C1 segment of cervical spinal cord (tissue), 14 donors: ENCODE results near the gene SH2D1B.

Source experiments
- DNase-seq, 14 donors: peaks; one replicate each; lab custom pipeline; 2025; lab: John Stamatoyannopoulos, UW

SH2D1B gene

DNA sequence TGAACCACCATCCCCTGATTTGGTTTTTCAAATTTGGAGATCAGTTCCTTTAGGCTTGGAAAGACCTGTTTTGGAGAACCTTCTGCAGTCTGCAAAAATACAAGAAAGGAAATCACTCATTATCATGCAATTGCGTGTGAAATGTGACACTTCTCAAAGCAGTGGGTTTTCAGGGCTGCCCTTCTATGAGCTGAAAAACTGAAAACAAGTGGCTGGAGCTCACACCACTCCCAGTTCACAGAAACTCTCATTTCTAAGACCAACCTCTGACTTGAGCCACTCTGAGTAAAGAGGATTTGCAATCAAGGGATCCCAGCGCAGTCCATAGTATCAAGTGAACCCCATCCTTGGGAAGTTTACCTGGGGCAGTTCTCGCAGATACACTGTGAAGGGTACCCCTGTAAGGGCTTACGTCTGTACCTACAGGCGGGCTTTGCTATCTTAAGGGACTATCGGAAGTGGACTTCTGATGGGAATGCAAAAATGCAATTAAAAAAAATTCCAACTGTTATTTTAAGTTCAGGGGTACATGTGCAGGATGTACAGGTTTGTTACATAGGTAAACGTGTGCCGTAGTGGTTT lies 12.8 kb downstream of the SH2D1B start:
- no peak for DNase-seq

DNA sequence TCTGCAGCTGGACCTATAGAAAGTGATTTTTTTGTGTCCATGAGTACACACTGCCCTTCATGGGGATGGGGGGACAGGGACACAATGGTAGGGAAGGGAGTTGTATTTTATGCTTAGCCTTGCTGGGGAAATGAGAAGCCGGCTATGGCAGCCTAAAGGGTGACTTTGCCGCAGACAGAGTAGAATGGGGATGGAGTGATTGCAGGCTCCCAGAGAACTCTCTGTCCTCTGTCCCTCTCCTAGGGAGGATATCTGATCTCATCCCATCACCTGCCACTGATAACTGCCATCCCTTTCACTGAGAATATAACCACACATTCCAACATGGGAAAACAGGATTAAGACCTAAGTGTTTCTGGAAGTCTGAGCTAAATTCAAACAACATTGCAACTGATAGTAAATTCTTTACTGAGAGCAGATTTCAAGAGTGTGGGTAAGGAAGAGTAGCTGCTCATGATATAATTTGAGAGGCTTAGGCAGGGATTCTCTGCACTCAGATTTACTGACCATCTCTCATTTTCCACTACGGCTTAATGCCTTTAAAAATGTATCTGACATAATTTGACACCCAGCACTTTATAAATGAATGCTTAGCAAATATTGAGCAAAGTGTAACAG lies 13.9 kb downstream of the SH2D1B start:
- DNase-seq: no peak

- DNase-seq: no peak
Observed at GRCh38 chr1:162397039-162397448, 14.9 kb downstream of the SH2D1B start.

GRCh38 chr1:162396201-162396906 lies 15.6 kb downstream of the SH2D1B start:
- no peak for DNase-seq

DNA sequence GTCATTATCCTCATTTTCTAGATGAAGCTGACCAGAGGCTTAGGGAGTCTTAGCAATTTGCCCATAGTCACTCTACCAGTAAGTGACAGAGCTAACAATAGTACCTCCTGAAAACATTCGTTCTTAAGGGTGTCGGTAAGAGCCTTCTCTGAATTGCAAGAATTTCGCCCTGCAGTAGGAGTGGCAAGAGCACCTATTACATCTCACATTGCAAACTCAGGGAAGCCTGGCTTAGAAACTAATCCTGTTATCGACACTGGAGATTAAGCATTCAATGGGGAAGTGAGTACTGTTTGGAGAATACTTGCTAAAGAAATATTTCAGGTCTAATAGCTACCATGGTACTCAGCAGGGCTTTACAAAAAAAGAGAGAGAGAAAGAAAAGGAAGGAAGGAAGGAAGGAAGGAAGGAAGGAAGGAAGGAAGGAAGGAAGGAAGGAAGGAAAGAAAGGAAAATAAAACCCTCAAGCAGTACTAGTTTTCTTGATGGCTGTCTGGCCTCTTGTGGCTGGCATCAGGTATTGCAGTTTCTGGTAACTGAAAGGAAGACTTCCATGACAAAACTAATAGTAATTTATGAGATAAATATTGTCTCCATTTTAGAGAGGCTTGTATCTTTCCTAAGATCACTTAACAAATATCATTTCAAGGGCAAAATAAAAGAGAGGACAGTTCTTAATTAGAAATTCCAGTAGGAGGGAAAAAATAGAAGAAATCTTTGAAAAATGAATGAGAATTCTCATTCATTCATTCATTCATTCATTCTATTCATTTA lies 20.0 kb downstream of the SH2D1B start:
- DNase-seq: peak in 1 of 14 donors; percentile 9

DNA sequence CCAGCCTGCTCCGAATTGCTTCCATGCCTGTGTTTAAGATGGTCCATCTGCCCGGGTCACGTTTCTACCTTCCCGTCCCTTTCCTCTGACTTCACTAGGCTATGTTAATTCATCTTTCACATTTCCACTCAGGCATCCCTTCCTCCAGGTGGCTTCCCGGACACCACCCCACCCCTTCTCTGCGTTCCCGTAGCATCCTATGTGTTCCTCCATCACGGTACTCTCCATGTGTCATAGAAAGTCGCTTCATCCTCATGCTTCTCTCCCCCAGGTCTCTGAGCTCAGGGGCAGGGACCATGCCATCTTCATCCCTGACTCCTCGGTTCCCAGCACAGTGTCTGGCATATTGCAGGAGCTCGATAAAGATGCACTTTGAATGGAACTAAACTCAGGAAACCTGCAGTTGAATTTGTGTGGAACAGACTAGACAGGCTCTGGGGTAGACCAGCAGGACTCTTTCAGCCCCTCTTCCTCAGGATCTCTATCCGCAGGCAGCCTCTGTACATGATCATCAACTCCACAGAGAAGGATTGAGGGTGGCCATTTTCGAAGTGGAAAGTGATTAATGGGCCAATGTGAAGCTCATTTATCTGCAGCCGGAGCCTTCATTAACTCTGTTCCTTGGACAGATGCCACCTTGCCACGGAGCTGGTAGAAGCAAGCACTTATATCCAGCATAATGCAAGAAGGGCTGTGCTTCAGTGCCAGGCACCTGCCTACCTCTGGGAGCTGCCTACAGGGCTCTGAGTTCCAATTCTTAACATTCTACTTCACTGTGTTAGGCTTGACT lies 21.3 kb downstream of the SH2D1B start:
- no peak for DNase-seq

DNA sequence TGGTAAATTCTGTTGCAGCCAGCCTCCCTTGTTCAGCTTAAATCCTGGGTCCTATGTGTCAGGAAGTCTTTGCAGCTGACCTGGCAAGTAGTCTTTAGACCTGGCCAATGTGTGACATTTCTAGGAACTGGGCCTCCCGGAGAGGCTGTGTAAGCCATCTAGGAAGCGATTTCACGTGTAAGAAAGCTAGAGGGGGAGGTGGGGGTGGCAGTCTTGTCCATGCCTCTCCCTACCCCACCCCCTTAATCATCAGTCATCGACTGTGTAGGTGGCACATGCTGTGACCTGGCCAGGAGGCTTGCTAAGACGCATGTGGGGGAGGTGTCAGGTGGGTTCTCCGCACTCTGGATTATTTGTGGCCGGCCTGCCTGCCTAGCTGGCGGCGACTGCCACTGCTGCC lies 22.0 kb downstream of the SH2D1B start:
- DNase-seq: peak in 1 of 14 donors; percentile 39

DNA sequence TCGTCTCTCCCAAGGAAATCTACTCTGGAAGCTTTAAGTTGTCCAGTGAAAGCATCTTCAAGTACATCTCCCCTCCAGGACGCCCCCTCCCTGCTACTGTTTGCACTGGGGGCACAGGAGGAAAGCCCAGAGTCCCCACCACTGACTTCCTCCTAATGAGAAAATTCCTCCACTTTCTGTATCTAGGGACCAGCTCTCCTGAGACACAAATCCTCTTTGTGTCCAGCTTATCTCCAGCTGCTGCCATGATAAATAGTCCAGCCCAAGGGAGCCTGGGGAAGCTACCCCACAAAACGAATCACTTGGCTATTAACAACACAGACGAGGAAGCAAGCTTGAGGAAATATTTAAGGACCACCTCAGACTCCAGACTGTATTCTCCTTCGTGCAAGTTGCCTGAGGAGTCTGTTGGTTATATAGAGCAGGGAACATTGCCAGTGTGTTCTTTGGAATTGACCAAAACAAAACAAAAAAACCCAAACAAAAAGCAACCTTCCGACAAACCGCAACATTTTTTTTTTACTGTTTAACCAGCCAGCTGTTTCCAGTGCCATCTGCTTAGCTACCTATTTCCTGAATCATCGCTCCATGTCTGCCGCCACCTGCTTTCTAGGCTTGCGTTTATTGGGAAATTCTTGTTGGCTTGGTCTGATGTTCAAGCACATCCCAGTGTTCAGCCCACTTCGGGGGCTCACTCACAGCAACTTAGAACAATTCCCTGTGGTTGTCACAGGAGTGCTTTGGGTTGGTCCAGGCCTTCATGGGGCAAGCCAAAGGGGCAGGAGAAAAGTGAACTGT lies 22.7 kb downstream of the SH2D1B start:
- no peak for DNase-seq

- DNase-seq: no peak
Observed at GRCh38 chr1:162388615-162389014, 23.3 kb downstream of the SH2D1B start.

- no peak for DNase-seq
Observed at GRCh38 chr1:162388083-162388594, 23.8 kb downstream of the SH2D1B start.

DNA sequence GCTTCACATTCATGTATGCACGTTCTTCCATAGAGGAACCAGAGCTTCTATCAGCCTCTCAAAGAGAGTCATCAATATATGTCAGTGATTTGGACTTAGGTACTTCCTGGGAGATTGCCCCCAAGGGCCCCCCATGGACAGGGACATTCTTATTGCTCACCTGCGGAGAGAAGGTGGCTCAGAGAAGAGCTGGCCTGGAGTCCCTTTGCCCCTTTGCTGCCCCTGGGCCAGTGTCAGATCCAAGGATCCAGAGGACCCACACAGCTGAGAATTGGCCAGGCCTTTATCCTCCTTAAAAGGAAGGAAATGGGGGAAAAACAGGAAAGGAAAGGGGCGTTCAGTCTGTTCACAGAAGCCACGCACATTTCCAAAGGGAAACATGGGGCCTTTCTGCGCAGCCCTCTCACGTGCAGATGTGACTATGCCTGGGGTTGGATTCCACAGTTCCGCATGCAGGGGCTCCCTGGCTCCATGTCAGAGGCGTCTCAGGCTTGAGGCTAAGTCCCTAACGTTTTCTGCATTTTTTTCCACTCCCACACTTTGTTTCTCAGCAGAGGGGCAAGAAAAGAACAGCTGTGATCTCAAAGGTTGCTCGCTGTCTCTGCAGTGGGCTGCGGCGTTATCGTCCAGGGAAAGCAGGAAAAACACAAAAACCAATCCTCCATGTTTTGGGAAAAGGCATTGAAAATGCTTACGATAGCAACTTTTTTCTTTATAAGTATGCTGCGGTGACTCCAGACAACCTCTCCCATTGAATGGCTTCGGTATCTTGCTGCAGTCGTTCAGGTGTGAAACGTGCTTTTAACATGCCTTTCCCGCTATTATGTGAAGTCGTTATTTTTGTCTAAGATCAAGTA lies 24.5 kb downstream of the SH2D1B start:
- DNase-seq: no peak

DNA sequence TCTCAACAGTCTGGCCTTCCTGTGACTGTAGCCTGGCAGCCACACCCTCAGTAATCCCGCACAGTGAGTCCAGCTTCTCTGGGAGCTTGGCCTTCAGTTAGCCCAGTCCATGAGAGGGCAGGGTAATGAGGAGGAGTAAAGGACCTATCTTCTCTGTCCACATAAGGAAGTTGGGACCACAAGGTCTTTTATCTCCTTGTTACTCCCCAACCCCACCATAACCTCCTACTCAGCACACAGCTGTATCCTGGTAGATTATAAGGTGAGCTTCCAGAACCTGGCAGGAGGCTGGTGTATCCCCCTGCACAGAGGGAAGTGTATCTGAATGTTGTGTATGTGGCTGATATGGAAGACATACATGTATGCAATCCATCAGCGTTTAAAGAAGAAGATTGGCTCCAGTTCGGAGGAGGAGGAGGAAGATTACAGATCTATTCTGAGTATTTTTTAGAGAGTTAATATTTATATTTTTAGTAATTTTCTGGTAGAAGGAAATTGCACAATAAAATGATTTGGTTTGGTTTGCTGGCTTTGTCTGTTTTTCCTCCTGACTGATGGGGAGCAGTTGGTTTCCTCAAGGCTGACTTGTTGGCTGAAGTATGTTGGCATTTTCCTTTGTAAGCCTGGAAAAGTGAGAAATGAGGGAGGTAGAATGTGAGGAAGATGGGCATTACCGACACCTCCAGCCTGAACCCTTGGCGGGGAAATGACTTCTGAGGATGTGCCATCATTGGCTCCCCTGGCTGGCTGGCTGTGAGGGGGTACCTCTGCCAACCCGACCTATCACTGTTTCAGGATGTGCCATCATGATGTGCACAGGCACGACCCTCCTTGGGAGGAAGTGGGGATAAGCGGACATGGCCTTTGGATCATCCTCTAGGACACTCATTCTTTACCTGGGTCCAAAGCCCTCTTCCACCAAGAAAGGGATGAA lies 25.4 kb downstream of the SH2D1B start:
- DNase-seq: no peak

DNA sequence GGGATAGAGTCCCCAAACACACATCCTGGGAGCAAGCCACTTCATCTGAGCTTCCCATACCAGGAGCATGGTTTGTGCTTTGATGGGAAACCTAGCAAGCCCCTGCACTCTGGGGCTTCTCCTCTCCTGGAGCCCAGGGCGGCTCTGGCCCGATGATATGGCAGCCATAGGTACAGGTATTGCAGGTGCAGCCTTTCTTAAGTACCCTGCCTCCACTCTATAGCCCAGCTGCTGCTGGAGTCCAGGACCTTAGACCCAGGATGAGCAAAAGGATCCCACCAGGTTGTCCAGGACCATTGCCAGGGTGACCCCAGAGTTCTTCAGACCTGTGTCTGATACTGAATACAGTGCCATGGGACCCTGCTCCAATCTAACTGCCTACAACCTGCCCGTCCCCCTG lies 26.2 kb downstream of the SH2D1B start:
- DNase-seq: no peak

DNA sequence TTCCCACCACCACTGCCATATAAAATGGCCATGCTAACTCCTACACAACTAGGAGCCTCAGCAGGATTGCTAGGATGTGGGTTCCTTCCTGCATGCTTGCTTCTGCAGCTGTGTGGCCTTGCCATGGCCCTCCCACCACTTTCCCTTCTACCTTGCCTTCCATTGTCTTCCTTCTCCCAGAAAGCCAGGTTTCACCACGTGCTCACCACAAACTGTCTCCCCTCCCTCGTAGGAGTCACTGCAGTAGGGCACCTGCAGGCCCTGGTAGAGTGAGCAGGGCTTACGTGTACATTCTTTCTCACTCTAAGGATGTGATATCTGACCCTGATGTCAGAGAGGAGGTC lies 26.7 kb downstream of the SH2D1B start:
- DNase-seq: no peak

GRCh38 chr1:162384601-162385279 lies 27.2 kb downstream of the SH2D1B start:
- no peak for DNase-seq

DNA sequence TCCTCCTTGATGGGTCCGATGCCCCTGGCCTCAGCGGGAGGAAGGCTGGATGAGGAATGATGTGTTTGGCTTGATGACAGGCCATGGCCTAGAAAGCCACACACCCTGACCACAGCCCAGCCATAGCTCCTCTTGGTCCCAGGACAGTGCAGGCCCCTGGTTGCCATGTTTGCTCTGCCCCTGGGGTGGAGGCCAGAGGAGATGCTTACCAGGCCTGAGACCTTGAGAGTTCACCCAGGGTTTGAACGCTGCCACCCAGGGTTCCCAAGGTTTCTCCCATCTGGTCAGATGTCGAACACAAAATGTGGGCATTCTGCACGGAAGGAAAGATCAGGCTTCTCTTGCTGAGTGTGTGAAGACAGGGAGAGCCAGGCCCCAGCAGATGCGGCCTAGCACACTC lies 27.8 kb downstream of the SH2D1B start:
- no peak for DNase-seq

- no peak for DNase-seq
Observed at GRCh38 chr1:162383516-162383915, 28.4 kb downstream of the SH2D1B start.

DNA sequence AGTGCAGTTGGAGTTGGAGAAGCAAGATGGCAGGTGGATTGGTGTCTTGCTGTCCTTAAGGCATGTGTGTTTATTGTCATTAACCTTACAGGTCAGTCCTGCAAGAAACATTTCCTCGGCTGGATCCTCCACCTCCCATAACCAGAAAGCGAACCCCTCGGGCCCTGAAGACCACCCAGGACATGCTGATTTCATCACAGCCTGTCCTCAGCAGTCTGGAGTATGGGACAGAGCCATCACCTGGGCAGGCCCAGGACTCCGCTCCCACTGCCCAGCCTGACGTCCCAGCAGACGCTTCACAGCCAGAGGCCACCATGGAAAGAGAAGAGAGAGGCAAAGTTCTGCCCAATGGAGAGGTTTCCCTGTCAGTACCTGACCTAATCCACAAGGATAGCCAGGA lies 28.8 kb downstream of the SH2D1B start:
- no peak for DNase-seq
